ENCODE data around the gene ALDH3A1. TPM values are rescaled to one million over a fixed set of nuclear protein-coding genes. Genes with fewer than 3 reads are reported as not detected.

Gene ALDH3A1
- total RNA-seq, 1 donor from 2014 or later: 1.0 TPM

DNA sequence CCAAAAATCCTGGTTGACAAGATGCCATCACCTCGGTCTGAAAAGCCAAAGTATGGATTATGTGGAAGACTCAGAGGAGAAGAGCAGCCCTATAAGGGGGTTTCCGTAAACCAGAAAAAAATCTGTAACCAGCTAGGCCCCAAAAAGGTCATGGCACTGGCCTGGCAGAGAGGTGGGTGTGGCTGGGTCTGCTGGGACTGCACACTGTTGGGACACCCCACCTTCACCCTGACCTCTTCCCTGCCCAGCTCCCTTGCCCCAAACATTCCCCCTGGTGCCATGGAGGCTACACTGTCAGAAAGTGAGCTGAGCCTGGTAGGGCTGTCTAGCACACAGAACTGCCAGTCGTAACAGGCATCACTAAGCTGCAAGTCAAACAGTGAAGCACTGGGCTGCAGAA lies 38.3 kb downstream of the ALDH3A1 start:
- DNase-seq (ENCODE audit: low spot score, unreplicated experiment): no peak
- no peaks in the 10 kb centered on the region for H3K27me3 Mint-ChIP-seq
- no peaks in the 10 kb centered on the region for H3K4me1 Mint-ChIP-seq (ENCODE audit: low read depth)
- no peak overlapping the region for H3K27ac Mint-ChIP-seq
- no peaks in the 10 kb centered on the region for H3K9me3 Mint-ChIP-seq (ENCODE audit: low read depth)
- no peak overlapping the region for H3K4me3 Mint-ChIP-seq (ENCODE audit: low read depth)
- TF ChIP-seq, protein P1, sequence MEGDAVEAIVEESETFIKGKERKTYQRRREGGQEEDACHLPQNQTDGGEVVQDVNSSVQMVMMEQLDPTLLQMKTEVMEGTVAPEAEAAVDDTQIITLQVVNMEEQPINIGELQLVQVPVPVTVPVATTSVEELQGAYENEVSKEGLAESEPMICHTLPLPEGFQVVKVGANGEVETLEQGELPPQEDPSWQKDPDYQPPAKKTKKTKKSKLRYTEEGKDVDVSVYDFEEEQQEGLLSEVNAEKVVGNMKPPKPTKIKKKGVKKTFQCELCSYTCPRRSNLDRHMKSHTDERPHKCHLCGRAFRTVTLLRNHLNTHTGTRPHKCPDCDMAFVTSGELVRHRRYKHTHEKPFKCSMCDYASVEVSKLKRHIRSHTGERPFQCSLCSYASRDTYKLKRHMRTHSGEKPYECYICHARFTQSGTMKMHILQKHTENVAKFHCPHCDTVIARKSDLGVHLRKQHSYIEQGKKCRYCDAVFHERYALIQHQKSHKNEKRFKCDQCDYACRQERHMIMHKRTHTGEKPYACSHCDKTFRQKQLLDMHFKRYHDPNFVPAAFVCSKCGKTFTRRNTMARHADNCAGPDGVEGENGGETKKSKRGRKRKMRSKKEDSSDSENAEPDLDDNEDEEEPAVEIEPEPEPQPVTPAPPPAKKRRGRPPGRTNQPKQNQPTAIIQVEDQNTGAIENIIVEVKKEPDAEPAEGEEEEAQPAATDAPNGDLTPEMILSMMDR (IDR thresholded peaks at IDR 0.05; ENCODE audit: unreplicated experiment): no peak
- H3K36me3 Mint-ChIP-seq (ENCODE audit: insufficient read depth): no peaks in the 10 kb centered on the region

DNA sequence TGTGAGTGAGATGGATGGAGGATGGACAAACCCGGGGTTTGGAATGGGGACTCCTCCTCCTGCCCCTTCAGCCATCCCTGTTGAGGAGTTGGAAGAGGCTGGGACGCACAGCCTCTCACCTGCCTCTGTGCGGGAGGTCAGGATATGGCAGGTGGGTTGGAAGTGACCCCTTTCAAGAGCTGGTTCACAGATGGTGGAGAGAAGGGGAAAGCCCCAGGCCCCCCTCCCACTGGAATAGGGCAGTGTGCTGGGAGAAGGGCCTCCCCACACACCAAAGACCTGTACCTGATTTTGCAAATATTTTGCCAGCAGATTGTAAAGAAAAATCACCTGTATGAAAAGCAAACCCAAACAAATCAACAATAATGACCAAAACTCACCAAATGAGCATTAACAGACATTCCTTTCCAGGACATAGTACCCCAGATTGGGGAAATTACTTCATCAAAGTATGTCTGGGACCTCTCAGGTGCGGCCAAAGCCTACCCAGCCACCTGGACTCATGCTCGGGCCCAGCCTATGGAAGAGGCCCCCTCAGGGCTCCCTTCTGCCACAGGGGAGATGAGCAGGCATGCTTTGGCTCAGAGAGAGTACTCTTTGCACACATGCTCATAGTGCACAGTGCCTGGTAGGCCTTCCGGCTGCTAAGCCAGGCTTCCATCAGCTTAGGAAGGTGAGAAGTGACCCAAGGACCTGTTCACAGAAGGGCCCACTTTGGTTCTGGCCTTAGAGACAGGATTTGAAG lies 39.5 kb downstream of the ALDH3A1 start:
- Mint-ChIP-seq H3K4me3 (ENCODE audit: low read depth) (no peak overlapping the region), H3K27me3 (no peaks in the 10 kb centered on the region), H3K27ac (no peak overlapping the region), H3K36me3 (ENCODE audit: insufficient read depth) (no peaks in the 10 kb centered on the region), H3K4me1 (ENCODE audit: low read depth) (peaks cover 11% of the 10 kb centered on the region), H3K9me3 (ENCODE audit: low read depth) (no peaks in the 10 kb centered on the region)
- TF ChIP-seq, protein P1 (IDR thresholded peaks at IDR 0.05; ENCODE audit: unreplicated experiment): no peak
- no peak for DNase-seq (ENCODE audit: low spot score, unreplicated experiment)

DNA sequence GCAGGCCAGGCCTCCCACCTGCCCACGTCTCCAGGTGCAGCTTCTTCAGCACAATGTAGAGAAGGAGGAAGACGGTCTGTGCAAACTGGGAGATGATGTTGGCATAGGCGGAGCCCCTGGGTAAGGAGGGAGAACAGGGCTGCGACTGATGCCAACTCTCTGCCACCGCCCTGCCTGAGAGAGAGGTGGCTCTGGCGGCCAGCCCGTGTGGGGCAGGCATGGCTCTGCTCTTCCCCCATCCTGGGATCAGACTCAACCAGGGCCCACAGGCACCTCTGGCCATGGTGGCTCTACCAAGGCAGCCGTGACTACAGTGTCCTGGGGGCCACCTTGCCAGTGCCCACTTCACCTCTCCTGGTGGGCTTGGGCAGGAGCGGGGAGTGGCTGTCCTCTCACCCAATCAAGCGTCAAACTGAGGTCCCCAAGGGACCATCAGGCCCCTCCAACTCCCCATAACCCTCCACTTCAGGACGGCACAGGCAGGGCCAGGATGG lies 40.3 kb downstream of the ALDH3A1 start:
- TF ChIP-seq, protein P1 (IDR thresholded peaks at IDR 0.05; ENCODE audit: unreplicated experiment): no peak
- Mint-ChIP-seq H3K36me3 (ENCODE audit: insufficient read depth) (no peaks in the 10 kb centered on the region), H3K9me3 (ENCODE audit: low read depth) (no peaks in the 10 kb centered on the region), H3K27me3 (no peaks in the 10 kb centered on the region), H3K4me1 (ENCODE audit: low read depth) (peaks cover 13% of the 10 kb centered on the region), H3K27ac (no peak overlapping the region), H3K4me3 (ENCODE audit: low read depth) (no peak overlapping the region)
- no peak for DNase-seq (ENCODE audit: low spot score, unreplicated experiment)

DNA sequence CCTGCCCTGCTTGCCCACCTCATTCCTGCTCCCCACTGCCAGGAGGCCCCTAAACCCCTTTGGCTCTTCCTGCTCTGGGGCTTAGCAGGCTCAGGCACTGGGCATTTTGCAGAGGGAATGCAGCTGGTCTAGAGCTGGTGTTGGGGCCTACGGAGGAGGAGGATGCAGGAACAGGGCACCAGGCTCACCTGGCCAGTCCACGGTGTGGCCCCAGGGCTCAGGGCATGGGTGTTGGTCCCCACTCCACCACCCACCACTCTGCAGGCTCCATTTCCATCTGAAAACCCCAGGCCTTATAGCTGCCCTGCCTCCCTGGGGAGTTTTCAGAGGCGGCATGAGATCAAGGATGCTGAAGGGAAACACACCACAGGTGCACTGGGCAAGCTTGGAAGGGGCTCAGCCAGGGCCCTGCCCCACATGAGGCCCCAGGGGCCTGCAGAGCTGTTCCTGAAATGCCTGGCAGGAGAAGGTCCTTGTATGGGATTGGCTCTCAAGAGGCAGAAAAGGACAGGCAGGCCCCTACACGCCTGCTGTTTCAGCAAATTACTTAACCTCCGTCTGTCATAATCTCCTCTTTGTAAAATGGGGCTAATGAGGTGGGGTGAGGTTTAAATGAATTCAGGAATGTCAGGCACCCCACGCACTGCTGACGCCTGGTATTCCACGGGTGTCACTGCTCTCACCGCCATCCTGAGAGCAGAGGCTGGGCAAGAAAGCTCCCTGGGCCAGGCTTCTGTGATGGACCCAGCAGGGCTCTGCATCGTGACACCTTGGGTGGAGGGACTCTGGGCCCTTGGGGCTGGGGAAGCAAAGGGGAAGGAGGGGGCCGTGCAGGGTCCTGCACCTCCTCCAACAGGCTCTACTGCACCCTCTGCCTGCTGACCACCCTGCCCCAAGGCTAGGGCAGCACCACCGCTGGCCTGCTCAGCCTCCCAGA lies 41.0 kb downstream of the ALDH3A1 start:
- H3K36me3 Mint-ChIP-seq (ENCODE audit: insufficient read depth): no peaks in the 10 kb centered on the region
- H3K4me3 Mint-ChIP-seq (ENCODE audit: low read depth): no peak overlapping the region
- no peak for DNase-seq (ENCODE audit: low spot score, unreplicated experiment)
- TF ChIP-seq, protein P1 (IDR thresholded peaks at IDR 0.05; ENCODE audit: unreplicated experiment): no peak
- peaks cover 13% of the 10 kb centered on the region for H3K4me1 Mint-ChIP-seq (ENCODE audit: low read depth)
- no peaks in the 10 kb centered on the region for H3K9me3 Mint-ChIP-seq (ENCODE audit: low read depth)
- no peak overlapping the region for H3K27ac Mint-ChIP-seq
- no peaks in the 10 kb centered on the region for H3K27me3 Mint-ChIP-seq

All from progenitor cell of endocrine pancreas (in vitro differentiated cells).